Activated naive CD8-positive, alpha-beta T cell treated with anti-CD3 and anti-CD28 coated beads, Interleukin-2, amount 10 ng/mL, durations not matched to agents 7 days and 5 days (primary cell): ENCODE results near the gene PRDM4. TPM values are rescaled to one million over a fixed set of nuclear protein-coding genes. Genes with fewer than 3 reads are reported as not detected.
"Not testable (repeated sequence)": the region's sequence is repeated elsewhere in the genome, so short reads cannot be mapped to it uniquely, and the experiment has no call there.

Experiments used
- ATAC-seq: fragments of 150-1000 bp; cut with Tn5 transposase; one replicate; pipeline ENCODE4 v1.10.0; 2021; ENCODE audit warnings: low read depth, moderate library complexity
- POLR2A ChIA-PET: fragments of 350-600 bp; sonication (Branson Sonifier 250); formaldehyde crosslinking; loops from one replicate; lab custom pipeline; 2021; ENCODE audit warnings: antibody characterized with exemption; lab: Charles Lee
- DNase-seq: peaks from one replicate; pipeline ENCODE4 v3.0.0; 2021
- H3K27ac Mint-ChIP-seq: one replicate; pipeline ENCODE4 v1.8.0; 2022; ENCODE audit warnings: mild to moderate bottlenecking, mixed read lengths
- H3K27me3 Mint-ChIP-seq: one replicate; pipeline ENCODE4 v1.8.0; 2022; ENCODE audit warnings: mild to moderate bottlenecking, moderate library complexity, mixed read lengths
- H3K36me3 Mint-ChIP-seq: one replicate; pipeline ENCODE4 v1.8.0; 2021; ENCODE audit warnings: mild to moderate bottlenecking, mixed read lengths
- H3K4me1 Mint-ChIP-seq: one replicate; pipeline ENCODE4 v1.8.0; 2021; ENCODE audit warnings: mixed read lengths
- H3K4me3 Mint-ChIP-seq: one replicate; pipeline ENCODE4 v1.8.0; 2022; ENCODE audit warnings: mild to moderate bottlenecking, moderate library complexity, mixed read lengths
- H3K9me3 Mint-ChIP-seq: one replicate; pipeline ENCODE4 v1.8.0; 2021; ENCODE audit warnings: mixed read lengths
- total RNA-seq, 2 experiments: library from RNA; stranded (reverse); gene quantifications; one replicate each; pipeline ENCODE4 v1.2.3, GENCODE V29; 2021

Gene PRDM4
- total RNA-seq, 2 experiments from 2014 or later, result 24.4 to 28.3 TPM

DNA sequence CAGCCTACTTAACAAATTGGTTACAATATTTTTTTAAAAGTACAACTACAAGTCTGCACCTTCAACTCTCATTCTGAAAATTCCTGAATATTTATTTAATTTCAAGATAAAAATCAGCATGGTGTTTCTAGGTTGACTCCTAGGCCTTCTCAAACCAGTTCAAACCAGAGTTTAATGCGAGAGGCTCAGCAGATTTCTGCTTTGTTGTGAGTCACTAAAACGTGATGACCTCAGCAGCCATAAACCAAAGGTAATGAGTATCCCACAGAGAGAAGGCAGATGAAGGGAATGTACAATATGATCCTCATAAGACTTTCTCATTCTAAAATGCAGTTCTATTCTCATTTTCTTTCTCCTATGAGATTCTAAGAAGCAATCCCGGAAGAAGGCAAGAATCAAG lies 1.5 kb downstream of the PRDM4 start:
- H3K27me3 Mint-ChIP-seq, result peaks cover 4% of the 10 kb centered on the region
- H3K4me1 Mint-ChIP-seq, result peaks cover 26% of the 10 kb centered on the region
- H3K36me3 Mint-ChIP-seq, result peaks cover 3% of the 10 kb centered on the region
- peaks cover 1% of the 10 kb centered on the region for H3K9me3 Mint-ChIP-seq
- H3K4me3 Mint-ChIP-seq, result peak overlapping the region; percentile 92
- H3K27ac Mint-ChIP-seq, result peak overlapping the region; percentile 65
- POLR2A ChIA-PET, result interaction anchor here (0.8 kb wide), 1 partner anchor 22 kb away, joined by 3 read pairs; no protein-coding TSS in a partner anchor
- DNase-seq (no peak), ATAC-seq (no peak)

DNA sequence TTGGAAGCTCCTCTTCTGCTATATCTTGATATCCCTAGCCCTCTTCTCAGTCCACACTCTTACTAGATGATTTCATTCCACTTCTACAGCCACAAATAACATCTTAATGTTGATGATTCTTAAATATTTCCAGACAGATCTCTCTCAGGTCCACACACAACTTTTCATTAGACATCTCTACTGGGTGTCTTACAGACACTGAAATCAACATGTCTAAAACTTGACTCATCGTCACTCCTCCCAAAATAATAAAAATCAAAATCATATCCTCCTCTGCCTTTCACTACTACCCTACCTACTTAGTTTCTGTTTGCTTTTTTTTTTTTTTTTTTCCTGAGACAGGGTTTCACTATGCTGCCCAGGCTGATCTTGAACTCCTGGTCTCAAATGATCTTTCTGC lies 11.9 kb downstream of the PRDM4 start:
- H3K9me3 Mint-ChIP-seq, result no peaks in the 10 kb centered on the region
- POLR2A ChIA-PET, result interaction anchor here (1.6 kb wide), 1 partner anchor 9 kb away, joined by 9 read pairs; no protein-coding TSS in a partner anchor
- H3K27me3 Mint-ChIP-seq, result no peaks in the 10 kb centered on the region
- H3K27ac Mint-ChIP-seq, result no peak overlapping the region
- ATAC-seq (no peak), DNase-seq (no peak)
- peaks cover 24% of the 10 kb centered on the region for H3K36me3 Mint-ChIP-seq
- H3K4me1 Mint-ChIP-seq, result no peaks in the 10 kb centered on the region
- H3K4me3 Mint-ChIP-seq, result no peak overlapping the region

DNA sequence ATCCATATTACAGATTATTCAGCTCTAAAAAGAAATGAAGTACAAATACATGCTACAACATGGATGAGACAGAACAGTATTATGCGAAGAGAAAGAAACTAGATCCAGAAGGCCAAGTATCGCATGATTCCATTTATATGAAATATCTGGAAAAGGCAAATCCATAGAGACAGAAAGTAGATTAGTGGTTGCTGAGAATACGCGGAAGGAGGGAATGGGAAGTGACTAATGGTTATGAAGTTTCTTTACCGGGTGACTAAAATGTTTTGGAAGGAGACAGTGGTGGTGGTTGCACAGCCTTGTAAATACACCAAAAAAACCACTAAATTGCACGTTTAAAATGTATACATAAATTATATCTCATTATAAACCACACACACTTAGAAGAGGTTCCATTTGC lies 12.5 kb downstream of the PRDM4 start:
- H3K9me3 Mint-ChIP-seq, result no peaks in the 10 kb centered on the region

DNA sequence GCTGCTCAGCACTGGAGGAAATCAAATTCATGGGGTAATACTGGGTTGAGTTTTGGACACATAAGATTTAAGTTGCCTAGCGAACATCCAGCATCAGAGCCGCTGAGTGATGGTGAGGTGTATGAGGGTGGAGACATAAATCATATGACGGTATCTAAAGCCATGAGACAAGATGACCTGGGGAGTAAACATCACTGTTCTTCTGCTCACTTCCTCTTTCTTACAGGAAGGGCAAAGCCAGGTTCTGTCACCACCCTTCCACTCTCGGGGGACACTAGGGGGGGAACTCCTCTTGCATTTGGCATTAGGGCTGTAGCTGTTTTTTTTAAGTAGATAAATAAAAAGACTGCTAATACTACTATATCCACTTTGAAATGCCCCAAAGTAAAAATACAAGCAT lies 24.0 kb downstream of the PRDM4 start:
- DNase-seq, result no peak
- H3K9me3 Mint-ChIP-seq, result no peaks in the 10 kb centered on the region
- H3K36me3 Mint-ChIP-seq, result peaks cover 35% of the 10 kb centered on the region
- POLR2A ChIA-PET, result interaction anchor here (0.9 kb wide), 1 partner anchor 23 kb away, joined by 3 read pairs; no protein-coding TSS in a partner anchor
- peak; percentile 33 for ATAC-seq
- no peaks in the 10 kb centered on the region for H3K27me3 Mint-ChIP-seq
- H3K27ac Mint-ChIP-seq, result no peak overlapping the region
- H3K4me1 Mint-ChIP-seq, result peaks cover 9% of the 10 kb centered on the region
- H3K4me3 Mint-ChIP-seq, result no peak overlapping the region

More for the DNA sequence above, 12.5 kb downstream of the PRDM4 start:
- ATAC-seq (no peak), DNase-seq (no peak)
- Mint-ChIP-seq H3K27ac (no peak overlapping the region), H3K36me3 (peaks cover 21% of the 10 kb centered on the region), H3K27me3 (no peaks in the 10 kb centered on the region), H3K4me3 (no peak overlapping the region), H3K4me1 (no peaks in the 10 kb centered on the region)
- POLR2A ChIA-PET, result interaction anchor here (1.0 kb wide), 1 partner anchor 62 kb away, joined by 3 read pairs; the partner anchor contains the start of gene PWP1

DNA sequence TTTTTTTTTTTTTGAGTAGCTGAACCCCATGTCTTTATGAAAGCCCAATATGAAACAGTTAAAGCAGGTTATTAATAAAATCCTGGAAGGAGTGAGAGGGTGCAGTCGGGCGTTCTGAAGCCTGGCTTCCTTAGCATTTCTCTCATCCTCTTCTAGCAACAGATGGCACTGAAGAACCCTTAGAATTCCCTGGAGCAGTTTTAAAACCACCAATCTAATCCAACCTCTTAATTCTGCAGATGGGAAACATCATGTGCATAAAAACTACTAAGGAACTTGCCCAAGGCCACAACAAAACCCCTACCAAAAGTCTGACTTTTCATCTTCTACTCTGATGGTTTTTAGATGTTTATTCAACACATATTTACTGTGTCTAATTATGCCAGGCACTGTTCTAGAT lies 25.2 kb downstream of the PRDM4 start:
- H3K36me3 Mint-ChIP-seq, result peaks cover 29% of the 10 kb centered on the region
- POLR2A ChIA-PET, result no interaction called here
- ATAC-seq, result no peak
- H3K9me3 Mint-ChIP-seq, result no peaks in the 10 kb centered on the region
- H3K4me1 Mint-ChIP-seq, result peaks cover 9% of the 10 kb centered on the region
- H3K27me3 Mint-ChIP-seq, result no peaks in the 10 kb centered on the region
- DNase-seq, result no peak
- H3K4me3 Mint-ChIP-seq, result no peak overlapping the region
- no peak overlapping the region for H3K27ac Mint-ChIP-seq

DNA sequence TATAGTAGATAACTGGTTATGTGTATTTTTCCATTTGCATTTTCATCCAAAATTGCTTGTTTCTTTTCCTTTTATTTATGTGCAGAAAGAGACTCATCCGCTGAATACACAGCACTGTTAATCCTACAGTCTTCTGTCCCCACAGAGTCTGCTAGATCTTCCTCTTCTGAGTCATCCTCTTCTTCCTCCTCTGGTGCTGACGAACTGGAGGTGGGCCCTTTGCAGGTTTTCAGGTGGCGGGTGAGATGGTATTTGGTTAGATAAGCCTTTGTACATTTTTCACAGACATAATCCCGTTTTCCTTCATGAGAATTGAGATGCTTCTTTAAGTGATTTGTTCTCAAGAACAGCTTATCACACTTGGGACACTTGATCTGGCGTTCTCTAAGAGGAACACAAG lies 26.8 kb downstream of the PRDM4 start:
- no peak overlapping the region for H3K27ac Mint-ChIP-seq
- no peak for DNase-seq
- H3K9me3 Mint-ChIP-seq, result no peaks in the 10 kb centered on the region
- H3K4me1 Mint-ChIP-seq, result peaks cover 11% of the 10 kb centered on the region
- peaks cover 28% of the 10 kb centered on the region for H3K36me3 Mint-ChIP-seq
- POLR2A ChIA-PET, result no interaction called here
- no peaks in the 10 kb centered on the region for H3K27me3 Mint-ChIP-seq
- ATAC-seq, result no peak
- H3K4me3 Mint-ChIP-seq, result no peak overlapping the region

DNA sequence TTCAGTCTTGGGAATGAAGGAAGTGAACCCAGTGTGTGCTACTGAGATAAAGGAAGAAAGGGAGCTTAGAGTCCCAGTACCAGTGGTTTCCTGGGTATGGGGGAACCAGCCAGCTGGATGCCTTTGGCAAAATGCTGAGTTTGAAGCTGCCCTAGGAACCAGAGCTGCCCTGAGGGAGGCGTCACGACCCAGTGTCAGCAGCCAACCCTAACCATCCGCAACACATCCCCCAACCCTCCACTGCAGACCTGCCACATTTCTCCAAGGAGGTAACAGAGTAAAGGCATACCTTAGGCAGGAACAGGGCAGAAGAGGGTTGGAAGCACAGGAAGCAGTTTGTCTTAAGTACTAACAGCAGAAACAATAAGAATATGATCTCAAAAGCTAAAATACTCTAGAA lies 28.6 kb downstream of the PRDM4 start:
- Mint-ChIP-seq H3K4me3 (no peak overlapping the region), H3K4me1 (peaks cover 10% of the 10 kb centered on the region), H3K36me3 (peaks cover 20% of the 10 kb centered on the region), H3K27ac (no peak overlapping the region), H3K9me3 (no peaks in the 10 kb centered on the region), H3K27me3 (no peaks in the 10 kb centered on the region)
- ATAC-seq (no peak), DNase-seq (no peak)
- POLR2A ChIA-PET, result interaction anchor here (1.0 kb wide), 1 partner anchor 46 kb away, joined by 3 read pairs; the partner anchor contains the start of gene PWP1

DNA sequence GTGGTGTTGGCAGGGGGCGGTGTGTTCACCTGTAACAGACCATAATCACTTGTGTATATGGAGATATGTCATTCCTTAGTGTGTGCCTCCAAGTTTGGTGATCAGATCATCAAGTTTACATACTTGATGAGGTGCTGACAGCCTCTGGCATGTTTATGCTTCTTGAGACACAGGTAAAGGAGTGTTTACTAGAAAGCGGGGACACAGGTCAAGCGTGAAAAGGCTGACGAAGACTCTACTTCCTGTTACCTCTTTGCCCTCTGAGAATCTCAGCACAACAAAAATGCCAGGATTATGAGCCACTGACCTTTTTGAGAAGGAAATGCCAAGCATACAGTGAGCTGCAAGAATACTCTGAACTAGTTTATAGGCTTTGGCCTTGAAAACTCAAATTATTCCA lies 29.6 kb downstream of the PRDM4 start:
- H3K27ac Mint-ChIP-seq, result no peak overlapping the region
- H3K4me1 Mint-ChIP-seq, result peaks cover 2% of the 10 kb centered on the region
- H3K4me3 Mint-ChIP-seq, result no peak overlapping the region
- no peaks in the 10 kb centered on the region for H3K27me3 Mint-ChIP-seq
- POLR2A ChIA-PET, result interaction anchor here (1.0 kb wide), 1 partner anchor 45 kb away, joined by 3 read pairs; the partner anchor contains the start of gene PWP1
- DNase-seq (no peak), ATAC-seq (no peak)
- H3K9me3 Mint-ChIP-seq, result no peaks in the 10 kb centered on the region
- H3K36me3 Mint-ChIP-seq, result peaks cover 16% of the 10 kb centered on the region

DNA sequence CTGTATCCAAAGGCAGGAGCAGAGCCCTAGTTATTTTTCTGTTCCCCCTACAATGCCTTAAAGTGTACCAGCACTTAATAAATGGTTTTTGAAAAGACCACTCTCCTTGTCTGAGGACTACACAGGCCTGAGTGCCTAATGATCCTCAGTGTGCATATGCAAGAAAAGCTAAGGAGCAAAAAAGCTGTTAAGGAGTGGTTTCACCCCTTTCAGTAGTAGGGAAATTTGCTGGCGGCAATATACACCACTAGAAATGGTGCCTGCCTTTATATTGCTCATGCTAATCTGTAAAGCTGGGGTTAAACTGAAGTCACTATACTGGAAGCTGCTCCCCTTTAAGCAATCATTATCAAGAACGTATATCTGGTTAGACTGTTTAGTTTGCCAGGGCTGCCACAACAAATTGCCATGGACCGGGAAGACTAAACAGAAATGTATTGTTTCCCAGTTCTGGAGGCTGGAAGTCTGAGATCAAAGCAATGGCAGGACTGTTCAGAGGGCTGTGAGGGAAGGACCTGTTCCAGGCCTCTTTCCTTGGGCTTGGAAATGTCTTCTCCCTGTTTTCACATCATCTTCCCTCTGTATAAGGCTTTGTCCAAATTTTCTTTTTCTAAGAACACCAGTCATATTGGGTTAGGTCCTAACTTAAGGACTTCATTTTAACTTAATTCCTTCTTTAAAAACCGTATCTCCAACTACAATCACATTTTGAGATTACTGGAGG lies 30.2 kb downstream of the PRDM4 start:
- Mint-ChIP-seq H3K27ac (no peak overlapping the region), H3K27me3 (no peaks in the 10 kb centered on the region), H3K9me3 (no peaks in the 10 kb centered on the region), H3K4me3 (no peak overlapping the region), H3K36me3 (peaks cover 12% of the 10 kb centered on the region), H3K4me1 (peaks cover 2% of the 10 kb centered on the region)
- DNase-seq (no peak), ATAC-seq (no peak)
- POLR2A ChIA-PET, result no interaction called here

DNA sequence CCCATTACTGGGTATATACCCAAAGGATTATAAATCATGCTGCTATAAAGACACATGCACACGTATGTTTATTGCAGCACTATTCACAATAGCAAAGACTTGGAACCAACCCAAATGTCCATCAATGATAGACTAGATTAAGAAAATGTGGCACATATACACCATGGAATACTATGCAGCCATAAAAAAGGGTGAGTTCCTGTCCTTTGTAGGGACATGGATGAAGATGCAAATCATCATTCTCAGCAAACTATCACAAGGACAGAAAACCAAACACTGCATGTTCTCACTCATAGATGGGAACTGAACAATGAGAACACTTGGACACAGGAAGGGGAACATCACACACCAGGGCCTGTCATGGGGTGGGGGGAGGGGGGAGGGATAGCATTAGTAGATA lies 33.2 kb downstream of the PRDM4 start:
- H3K4me1 Mint-ChIP-seq, H3K36me3 Mint-ChIP-seq, H3K27me3 Mint-ChIP-seq, H3K9me3 Mint-ChIP-seq, H3K27ac Mint-ChIP-seq, H3K4me3 Mint-ChIP-seq, ATAC-seq, POLR2A ChIA-PET, DNase-seq: not testable (repeated sequence)

DNA sequence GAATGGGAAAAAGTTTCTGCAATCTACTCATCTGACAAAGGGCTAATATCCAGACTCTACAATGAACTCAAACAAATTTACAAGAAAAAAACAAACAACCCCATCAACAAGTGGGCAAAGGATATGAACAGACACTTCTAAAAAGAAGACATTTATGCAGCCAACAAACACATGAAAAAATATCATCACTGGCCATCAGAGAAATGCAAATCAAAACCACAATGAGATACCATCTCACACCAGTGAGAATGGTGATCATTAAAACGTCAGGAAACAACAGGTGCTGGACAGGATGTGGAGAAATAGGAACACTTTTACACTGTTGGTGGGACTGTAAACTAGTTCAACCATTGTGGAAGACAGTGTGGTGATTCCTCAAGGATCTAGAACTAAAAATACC lies 33.6 kb downstream of the PRDM4 start:
- H3K36me3 Mint-ChIP-seq, POLR2A ChIA-PET, H3K4me1 Mint-ChIP-seq: not testable (repeated sequence)

DNA sequence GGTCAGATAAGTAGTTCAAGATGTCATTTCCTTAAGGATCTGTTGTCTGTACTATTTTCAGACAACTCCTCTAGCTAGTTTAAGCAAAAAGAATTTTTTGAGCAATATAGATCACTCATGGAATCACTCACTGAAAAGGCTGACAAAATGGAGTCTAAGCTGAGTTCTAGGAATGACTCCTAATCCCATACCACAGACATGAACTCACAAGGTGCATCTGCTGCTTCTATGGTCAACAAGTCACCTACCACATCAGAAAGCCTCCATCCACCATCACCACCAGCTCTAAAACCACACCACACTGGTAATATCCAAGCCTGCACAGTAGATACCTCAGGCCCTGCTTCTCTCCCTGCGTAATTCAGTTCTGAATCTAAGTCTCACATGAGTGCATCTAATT lies 42.3 kb downstream of the PRDM4 start:
- Mint-ChIP-seq H3K4me1 (peaks cover 7% of the 10 kb centered on the region), H3K27me3 (no peaks in the 10 kb centered on the region), H3K9me3 (peaks cover 4% of the 10 kb centered on the region), H3K36me3 (peaks cover 25% of the 10 kb centered on the region), H3K4me3 (no peak overlapping the region), H3K27ac (no peak overlapping the region)
- DNase-seq (no peak), ATAC-seq (no peak)
- POLR2A ChIA-PET, result no interaction called here

More for the DNA sequence above, 33.6 kb downstream of the PRDM4 start:
- not testable (repeated sequence) for H3K9me3 Mint-ChIP-seq, H3K4me3 Mint-ChIP-seq, DNase-seq, H3K27ac Mint-ChIP-seq, H3K27me3 Mint-ChIP-seq, ATAC-seq

DNA sequence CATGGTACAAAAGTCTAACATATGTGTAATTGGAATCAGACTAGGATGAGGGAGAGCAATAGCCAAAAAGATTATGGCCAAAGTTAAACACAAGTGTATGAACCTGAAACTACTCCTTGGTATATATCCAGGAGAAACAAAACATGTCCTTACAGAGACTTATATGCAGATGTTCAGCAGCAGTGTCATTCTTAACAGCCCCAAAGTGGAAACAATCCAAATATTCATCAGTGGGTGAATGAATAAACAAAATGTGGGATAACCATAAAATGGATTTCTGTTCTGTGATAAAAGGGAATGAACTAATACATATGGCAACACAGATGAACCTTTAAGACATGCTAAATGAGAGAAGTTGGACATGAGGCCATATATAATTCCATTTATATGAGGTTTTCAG lies 45.2 kb downstream of the PRDM4 start:
- H3K27me3 Mint-ChIP-seq, result no peaks in the 10 kb centered on the region
- H3K36me3 Mint-ChIP-seq, result peaks cover 37% of the 10 kb centered on the region
- H3K9me3 Mint-ChIP-seq, result no peaks in the 10 kb centered on the region
- H3K27ac Mint-ChIP-seq, result no peak overlapping the region
- DNase-seq (no peak), ATAC-seq (no peak)
- peaks cover 7% of the 10 kb centered on the region for H3K4me1 Mint-ChIP-seq
- POLR2A ChIA-PET, result no interaction called here
- no peak overlapping the region for H3K4me3 Mint-ChIP-seq

DNA sequence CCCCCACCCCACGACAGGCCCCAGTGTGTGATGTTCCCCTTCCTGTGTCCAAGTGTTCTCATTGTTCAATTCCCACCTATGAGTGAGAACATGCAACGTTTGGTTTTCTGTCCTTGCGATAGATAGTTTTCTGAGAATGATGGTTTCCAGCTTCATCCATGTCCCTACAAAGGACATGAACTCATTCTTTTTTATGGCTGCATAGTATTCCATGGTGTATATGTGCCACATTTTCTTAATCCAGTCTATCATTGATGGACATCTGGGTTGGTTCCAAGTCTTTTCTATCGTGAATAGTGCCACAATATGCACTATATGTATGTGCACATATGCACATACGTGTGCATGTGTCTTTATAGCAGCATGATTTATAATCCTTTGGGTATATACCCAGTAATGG lies 55.4 kb downstream of the PRDM4 start:
- H3K4me3 Mint-ChIP-seq, H3K27me3 Mint-ChIP-seq, DNase-seq, H3K9me3 Mint-ChIP-seq, H3K27ac Mint-ChIP-seq, H3K4me1 Mint-ChIP-seq, ATAC-seq, POLR2A ChIA-PET: not testable (repeated sequence)
- H3K36me3 Mint-ChIP-seq, result peaks cover 70% of the 10 kb centered on the region
